ENCODE results near the gene DVL2. TPM values are rescaled to one million over a fixed set of nuclear protein-coding genes. Genes with fewer than 3 reads are reported as not detected.

The DVL2 gene
- total RNA-seq, 4 donors from 2014 or later, result 22.7 to 41.6 (median 23.6) TPM

DNA sequence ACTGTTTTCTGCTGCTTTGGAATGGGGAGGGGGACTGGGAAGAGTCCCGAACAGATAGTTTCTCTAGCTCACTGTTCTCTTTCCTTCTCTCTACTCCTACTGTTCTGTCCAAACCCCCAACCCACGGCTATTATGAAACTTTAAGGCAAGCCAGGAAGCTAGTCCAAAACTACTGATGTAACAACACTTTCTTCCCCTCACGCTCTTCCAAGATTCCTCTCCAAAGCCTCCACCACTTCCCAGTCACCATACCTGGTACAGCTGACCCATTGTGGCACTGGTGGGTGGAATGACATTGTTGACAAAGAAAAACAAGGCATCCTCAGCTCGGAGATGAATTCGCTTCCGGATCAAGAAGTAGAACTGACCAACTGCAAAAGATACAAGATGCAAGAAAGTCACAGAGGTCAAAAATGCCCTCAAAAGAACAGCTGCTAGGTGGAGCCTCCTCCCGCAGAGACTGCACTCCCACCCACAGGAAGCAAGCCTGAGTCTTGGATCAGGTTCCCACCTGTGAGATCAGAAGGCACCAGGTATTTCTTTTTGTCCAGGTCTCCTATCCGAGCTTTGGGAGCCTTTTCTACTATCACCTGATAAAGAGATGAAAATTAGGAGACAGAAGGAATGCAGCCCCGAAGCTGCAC, 6.9 kb upstream of the DVL2 start:
- DNase-seq (ENCODE audit: low spot score) (no peak), ATAC-seq (ENCODE audit: low FRiP score) (no peak)
- TF ChIP-seq, protein P1, sequence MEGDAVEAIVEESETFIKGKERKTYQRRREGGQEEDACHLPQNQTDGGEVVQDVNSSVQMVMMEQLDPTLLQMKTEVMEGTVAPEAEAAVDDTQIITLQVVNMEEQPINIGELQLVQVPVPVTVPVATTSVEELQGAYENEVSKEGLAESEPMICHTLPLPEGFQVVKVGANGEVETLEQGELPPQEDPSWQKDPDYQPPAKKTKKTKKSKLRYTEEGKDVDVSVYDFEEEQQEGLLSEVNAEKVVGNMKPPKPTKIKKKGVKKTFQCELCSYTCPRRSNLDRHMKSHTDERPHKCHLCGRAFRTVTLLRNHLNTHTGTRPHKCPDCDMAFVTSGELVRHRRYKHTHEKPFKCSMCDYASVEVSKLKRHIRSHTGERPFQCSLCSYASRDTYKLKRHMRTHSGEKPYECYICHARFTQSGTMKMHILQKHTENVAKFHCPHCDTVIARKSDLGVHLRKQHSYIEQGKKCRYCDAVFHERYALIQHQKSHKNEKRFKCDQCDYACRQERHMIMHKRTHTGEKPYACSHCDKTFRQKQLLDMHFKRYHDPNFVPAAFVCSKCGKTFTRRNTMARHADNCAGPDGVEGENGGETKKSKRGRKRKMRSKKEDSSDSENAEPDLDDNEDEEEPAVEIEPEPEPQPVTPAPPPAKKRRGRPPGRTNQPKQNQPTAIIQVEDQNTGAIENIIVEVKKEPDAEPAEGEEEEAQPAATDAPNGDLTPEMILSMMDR (IDR thresholded peaks at IDR 0.05), result no peak

DNA sequence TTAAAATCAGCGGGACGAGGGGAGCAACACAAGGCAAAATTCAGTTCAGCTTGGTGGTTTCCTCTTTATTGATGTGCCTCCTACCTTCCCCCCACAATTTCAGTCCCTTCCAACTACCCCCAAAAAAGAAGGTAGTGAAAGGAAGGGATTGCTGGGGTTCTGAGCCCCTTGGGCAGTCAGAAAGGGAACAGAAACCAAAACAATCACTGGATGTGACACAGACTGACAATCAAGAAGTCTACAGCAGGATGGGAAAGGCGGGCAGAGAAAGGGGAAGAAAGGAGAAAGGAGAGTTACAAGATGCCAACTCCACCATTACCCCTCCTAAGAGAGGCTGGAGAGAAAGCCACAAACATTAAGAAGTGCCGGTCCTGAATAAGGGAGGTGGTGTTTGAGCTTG, 6.1 kb upstream of the DVL2 start:
- DNase-seq (ENCODE audit: low spot score) (no peak), ATAC-seq (ENCODE audit: low FRiP score) (no peak)
- TF ChIP-seq, protein P1 (IDR thresholded peaks at IDR 0.05), result no peak

DNA sequence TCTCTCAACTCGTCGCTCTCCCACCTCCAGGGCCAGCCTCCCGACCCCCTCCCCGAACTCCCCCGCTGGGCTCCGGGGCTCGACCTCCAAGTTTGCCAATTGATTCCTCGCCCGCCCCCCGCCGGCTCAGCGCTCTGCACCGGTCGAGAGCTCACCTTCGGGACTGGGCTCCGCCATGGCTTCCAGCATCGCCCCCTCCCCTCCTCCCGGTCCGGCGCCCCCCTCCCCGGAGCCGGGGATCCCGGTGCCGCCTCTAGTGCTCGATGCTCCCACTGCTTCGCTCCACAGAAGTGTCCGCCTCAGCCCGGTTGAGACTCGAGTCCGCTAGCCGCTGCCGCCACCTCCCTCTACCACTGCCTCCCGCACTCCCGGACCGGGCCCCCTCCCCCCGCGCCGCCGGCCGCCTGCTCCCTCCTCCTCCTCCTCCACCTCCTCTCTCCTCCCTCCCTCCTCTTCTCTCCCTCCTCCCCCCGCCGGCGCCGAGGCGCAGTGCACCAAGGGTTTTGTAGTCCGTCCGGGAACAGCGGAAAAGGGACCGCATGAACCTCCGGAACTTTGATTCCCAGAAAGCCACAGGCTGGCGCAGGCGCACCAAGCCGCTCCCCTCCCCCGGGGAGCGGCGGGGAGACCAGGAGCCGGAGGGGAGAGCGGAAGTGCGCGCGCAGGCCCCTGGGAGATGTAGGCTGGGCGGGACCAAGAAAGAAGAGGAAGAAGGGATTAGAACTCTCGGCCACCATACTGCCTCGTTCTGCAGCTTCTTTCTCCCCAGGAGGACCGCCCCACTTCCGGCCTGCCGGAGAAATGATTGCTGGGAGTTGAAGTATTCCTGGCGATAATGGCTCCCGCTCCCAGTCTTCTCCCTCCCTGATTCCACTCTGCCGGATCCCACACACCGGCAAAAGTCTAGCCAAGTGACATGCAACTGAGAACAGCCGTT, 5.0 kb upstream of the DVL2 start, which contains the start of gene PHF23:
Gene PHF23 (minus strand): TSS at position 367 of the 937 bp plus-strand sequence. CDS start 178 bp downstream, at position 189.
- peak; percentile 92 for DNase-seq (ENCODE audit: low spot score)

DNA sequence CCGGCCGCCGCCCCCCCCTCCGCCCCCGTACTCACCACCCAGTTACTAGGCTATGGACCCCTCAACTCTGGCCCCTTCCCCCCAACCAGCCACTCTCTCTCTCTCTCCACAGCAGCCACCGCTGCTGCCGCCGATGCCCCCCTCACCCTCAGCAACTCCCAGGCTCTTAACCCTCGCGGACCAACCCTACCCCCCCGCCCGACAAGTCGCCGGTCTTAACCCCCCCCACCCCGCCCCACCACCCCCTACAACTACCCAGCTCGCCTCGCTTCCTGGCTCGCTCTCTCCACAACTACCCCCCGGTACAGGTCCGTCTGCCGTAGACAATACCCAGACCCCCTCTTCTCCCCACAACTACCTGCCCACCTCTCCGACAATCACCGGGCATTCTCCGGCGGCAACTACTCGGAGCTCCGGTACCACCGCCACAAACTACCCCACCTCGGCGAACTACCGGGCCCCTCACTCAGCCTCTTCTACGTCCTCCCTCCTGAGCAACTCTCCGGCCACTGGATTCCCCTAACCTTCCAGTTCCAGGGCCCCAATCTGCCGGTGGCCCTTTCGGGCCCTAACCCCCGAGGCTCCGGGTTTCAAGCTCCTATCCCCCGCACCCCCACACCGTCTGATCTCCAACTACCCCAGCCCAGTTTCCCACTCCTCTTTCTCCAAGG, 4.2 kb upstream of the DVL2 start:
- ATAC-seq (ENCODE audit: low FRiP score) (no peak), DNase-seq (ENCODE audit: low spot score) (no peak)
- TF ChIP-seq, protein P1 (IDR thresholded peaks at IDR 0.05), result no peak

More for the DNA sequence above, 5.0 kb upstream of the DVL2 start, which contains the start of gene PHF23:
- TF ChIP-seq, protein P1 (IDR thresholded peaks at IDR 0.05), result no peak
- ATAC-seq (ENCODE audit: low FRiP score), result peak; percentile 77

DNA sequence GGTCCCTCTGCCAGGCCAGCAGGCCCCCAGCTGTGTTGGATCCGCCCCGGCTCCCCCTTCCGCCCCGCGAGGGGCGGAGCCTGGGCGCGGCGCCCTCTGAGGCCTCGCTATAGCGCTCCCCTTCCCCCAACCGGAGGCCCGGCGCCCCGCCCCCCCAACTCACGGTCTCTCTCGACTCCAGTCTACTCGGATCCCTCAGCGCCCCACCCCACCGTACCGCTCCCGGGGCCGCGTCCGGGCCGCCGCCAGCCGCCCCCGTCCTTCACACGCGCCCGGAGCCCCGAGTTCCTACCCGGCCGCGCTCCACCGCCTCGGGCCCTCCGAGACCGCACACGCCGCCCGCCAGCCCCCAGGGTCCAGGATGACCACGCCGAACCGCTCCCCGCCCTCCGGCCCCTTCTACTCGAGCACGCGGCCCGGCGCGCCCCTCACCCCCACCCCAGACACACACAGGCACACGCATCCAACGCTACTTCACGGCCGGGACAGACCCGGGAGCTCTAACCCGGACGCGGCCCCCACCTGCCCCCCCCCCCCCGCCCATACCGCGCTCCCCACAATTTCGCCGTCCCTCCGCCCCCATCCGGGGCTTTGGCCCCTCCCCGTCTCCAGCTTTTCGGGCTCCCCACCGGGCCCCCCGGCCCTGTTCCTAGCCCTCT, 3.6 kb upstream of the DVL2 start:
- ATAC-seq (ENCODE audit: low FRiP score) (peak; percentile 17), DNase-seq (ENCODE audit: low spot score) (no peak)
- TF ChIP-seq, protein P1 (IDR thresholded peaks at IDR 0.05), result no peak

DNA sequence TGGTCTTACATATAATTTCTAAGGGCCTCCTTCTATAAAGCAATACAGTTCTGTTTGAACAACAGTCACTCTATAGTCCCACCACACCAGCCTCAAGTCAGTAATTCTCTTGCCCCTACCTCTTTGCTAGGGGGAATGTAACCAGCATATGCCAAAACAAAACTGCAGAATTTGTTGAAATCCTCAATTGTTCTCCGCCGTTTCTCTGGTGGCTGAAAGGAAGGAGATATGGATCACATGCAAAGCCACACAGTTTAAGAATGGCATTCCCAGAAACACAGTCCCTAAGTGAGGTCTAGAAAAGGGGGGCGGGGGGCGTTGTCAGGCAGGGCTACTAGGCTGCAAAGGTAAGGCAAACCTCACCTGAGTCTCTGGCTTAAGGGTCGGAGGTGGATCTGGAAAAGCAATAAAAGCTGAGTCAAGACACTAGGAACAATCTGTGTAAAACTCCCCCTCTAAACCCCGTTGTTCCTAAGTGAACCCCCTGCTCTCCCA, 3.0 kb upstream of the DVL2 start:
- ATAC-seq (ENCODE audit: low FRiP score), result no peak
- TF ChIP-seq, protein P1 (IDR thresholded peaks at IDR 0.05), result no peak

More for the DNA sequence above, 3.0 kb upstream of the DVL2 start:
- no peak for DNase-seq (ENCODE audit: low spot score)
